Measurements from ENCODE around the gene ASCL5.

DNA sequence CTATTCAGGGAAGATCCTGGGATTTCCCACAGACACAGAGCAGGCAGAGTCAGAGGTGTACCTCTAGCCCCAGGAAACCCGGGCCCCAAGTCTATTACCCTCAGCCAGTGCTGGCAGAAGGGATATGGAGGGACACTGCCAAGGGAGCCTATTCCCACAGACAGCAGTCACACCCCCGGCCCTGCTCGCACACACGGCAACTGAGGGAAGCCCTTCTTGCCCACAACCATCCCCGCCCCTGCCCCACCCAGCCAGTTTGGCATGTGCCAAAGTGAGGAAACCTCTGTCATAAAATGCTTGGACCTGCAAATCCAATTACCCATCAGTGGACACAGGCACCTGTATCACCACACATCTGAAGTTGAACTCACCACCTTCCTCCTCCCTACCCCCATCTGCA lies 21.3 kb downstream of the ASCL5 start:
- TF ChIP-seq, protein P1, sequence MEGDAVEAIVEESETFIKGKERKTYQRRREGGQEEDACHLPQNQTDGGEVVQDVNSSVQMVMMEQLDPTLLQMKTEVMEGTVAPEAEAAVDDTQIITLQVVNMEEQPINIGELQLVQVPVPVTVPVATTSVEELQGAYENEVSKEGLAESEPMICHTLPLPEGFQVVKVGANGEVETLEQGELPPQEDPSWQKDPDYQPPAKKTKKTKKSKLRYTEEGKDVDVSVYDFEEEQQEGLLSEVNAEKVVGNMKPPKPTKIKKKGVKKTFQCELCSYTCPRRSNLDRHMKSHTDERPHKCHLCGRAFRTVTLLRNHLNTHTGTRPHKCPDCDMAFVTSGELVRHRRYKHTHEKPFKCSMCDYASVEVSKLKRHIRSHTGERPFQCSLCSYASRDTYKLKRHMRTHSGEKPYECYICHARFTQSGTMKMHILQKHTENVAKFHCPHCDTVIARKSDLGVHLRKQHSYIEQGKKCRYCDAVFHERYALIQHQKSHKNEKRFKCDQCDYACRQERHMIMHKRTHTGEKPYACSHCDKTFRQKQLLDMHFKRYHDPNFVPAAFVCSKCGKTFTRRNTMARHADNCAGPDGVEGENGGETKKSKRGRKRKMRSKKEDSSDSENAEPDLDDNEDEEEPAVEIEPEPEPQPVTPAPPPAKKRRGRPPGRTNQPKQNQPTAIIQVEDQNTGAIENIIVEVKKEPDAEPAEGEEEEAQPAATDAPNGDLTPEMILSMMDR (IDR thresholded peaks at IDR 0.05; ENCODE audit: low read depth, low read length, poor library complexity, severe bottlenecking) = no peak
- TF ChIP-seq EZH2phosphoT487 (IDR thresholded peaks at IDR 0.05; ENCODE audit: borderline replicate concordance, low read length) = no peak
